ENCODE data around the gene DAGLB. TPM values are rescaled to one million over a fixed set of nuclear protein-coding genes. Genes with fewer than 3 reads are reported as not detected.

The DAGLB gene
- total RNA-seq, 1 experiment from 2014 or later: 21.5 TPM

DNA sequence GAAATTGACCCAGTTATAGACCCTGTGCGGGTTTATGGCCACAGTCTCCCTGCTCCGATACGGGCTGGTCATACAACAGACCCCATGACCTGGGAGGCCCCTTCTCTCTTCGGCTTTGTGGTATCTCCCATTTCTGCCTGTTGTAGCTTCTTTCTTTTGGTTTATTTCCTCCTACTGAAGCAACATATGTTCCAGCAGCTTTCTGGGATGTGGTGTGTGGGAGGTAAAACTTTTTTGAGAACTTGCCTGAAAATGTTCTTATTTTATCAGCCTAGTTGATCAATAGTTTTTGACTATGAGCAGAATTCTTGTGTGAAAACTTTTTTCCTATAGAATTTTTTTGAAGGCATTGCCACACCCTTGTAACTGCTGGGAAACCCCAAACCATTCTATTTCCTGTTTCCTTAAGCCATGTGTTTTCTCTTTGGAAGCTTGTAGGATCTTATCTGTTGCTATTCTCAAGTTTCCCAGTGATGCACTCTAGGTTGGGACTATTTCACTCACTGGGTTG is 80.0 kb downstream of the DAGLB start:
- peak; percentile 60 for DNase-seq (ENCODE audit: low read depth)

DNA sequence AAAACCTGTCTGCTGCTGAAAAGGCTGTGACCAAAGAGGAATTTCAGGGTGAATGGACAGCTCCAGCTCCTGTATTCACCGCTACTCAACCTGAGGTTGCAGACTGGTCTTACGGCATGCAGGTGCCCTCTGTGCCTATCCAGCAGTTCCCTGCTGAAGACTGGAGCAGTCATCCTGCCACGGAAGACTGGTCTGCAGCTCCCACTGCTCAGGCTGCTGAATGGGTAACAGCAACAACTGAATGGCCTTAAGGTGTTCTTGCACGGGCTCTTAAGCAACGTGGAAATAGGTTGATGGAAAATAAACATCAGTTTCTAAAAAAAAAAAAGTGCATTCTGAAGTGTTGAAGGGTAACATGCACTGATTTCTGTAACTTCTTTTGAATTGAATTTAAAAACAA is 82.3 kb downstream of the DAGLB start:
- DNase-seq (ENCODE audit: low read depth): no peak

DNA sequence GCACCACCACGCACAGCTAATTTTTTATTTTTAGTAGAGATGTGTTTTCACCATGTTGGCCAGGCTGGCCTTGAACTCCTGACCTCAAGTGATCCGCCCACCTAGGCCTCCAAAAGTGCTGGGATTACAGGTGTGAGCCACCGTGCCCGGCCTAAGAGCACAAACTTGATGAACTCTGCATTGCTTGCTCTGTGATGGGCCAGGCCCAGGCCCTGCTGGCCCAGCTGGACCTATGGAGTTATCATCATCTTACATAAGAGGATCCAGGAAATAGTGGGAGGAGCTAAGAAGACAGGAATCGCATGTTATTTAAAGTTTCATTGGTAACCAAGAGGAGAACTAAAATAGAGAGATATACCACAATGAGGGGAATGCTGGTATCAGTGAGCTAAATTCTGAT is 86.9 kb downstream of the DAGLB start:
- DNase-seq (ENCODE audit: low read depth): no peak

DNA sequence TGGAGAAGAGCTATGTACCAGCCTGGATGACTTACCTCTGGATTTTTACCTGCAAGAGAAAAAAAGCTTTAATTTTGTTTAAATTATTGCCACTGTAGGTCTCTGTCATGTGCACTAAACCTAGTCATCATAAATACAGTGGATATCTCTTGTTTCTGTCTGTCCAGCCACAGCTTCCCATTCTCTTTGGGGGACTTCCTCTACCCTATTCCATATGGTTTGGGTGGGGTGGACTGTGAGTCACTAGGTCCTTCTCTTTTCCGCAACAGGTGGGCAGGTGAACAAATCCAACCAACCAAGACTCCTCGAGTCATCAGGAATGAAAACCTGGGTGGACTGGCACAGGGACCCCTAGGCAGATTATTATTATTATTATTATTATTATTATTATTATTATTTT is 88.0 kb downstream of the DAGLB start:
- no peak for DNase-seq (ENCODE audit: low read depth)

Other genes starting within 250 kb of the DAGLB start
- 8.4 and 10.2 TPM in 2 replicates for gene CYTH3, start 175.3 kb downstream of the DAGLB start, total RNA-seq (2014; rRNA removed; shearing (Covaris generic))
- gene FAM220A, start 99.0 kb downstream of the DAGLB start, total RNA-seq (2014; rRNA removed; shearing (Covaris generic)): 22.2 and 22.9 TPM in 2 replicates
- gene RAC1, start 73.4 kb downstream of the DAGLB start, total RNA-seq (2014; rRNA removed; shearing (Covaris generic)): 62.6 and 83.4 TPM in 2 replicates
- gene KDELR2, start 36.2 kb upstream of the DAGLB start, total RNA-seq (2014; rRNA removed; shearing (Covaris generic)): 92.1 and 96.0 TPM in 2 replicates
- 0.09 TPM in 1 of 2 replicates, not detected in the other for gene GRID2IP, start 103.5 kb upstream of the DAGLB start, total RNA-seq (2014; rRNA removed; shearing (Covaris generic))
- gene ZDHHC4, start 129.5 kb upstream of the DAGLB start, total RNA-seq (2014; rRNA removed; shearing (Covaris generic)): 32.0 and 49.5 TPM in 2 replicates
- 13.9 and 18.7 TPM in 2 replicates for gene INTS15, start 142.1 kb upstream of the DAGLB start, total RNA-seq (2014; rRNA removed; shearing (Covaris generic))
- 0.86 and 1.1 TPM in 2 replicates for gene ZNF853, start 167.7 kb upstream of the DAGLB start, total RNA-seq (2014; rRNA removed; shearing (Covaris generic))
- gene ZNF316, start 189.4 kb upstream of the DAGLB start, total RNA-seq (2014; rRNA removed; shearing (Covaris generic)): 10.4 and 15.8 TPM in 2 replicates